ENCODE results near the gene C11orf98. TPM values are rescaled to one million over a fixed set of nuclear protein-coding genes. Genes with fewer than 3 reads are reported as not detected.

The C11orf98 gene
- total RNA-seq, 1 experiment from 2014 or later, result 154 TPM

DNA sequence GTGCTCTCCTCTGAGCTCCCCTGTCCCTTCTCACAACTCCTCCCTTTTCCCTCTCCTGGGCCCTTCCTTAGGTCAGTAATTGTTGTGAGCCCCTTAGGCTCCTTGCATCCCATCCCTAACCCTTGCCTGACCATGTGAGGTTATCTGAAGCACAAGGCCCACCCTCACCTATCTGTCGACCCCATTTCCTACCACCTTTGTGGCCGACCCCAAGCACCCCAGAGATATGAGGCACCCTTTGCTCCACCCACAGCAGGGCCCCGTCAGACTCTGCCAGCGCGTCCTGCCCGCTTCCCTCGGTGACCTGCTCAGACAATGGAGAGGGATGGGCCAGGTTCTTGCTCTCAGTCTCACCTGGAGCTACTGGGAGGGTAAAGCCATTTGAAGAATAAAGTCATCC lies 43.8 kb upstream of the C11orf98 start:
- H3K4me1 Mint-ChIP-seq, result peaks cover 42% of the 10 kb centered on the region

DNA sequence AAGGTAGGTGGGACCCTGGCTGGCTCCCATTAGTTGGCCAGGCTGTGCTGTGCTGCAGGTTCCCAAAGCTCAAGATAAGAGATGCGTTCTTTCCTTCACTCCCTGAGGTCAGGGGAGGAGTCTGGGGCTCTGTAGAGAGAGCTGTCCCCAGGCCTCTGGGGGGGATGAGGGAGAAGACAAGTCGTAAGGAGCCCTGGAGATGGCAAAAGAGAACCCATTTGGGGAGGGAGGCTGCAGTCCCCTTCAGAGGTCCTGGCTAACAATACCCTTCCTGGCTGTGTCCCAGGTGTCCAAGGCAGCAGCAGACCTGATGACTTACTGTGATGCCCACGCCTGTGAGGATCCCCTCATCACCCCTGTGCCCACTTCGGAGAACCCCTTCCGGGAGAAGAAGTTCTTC lies 43.4 kb upstream of the C11orf98 start:
- POLR2A ChIA-PET, result interaction anchor here (0.6 to 6.0 kb wide), 12 partner anchors 19 to 148 kb away, joined by 3 to 35 read pairs (median 8); partner anchors contain the start of genes C11orf98, CSKMT, EEF1G and HNRNPUL2
- CTCF ChIA-PET, result interaction anchor here (0.5 to 4.0 kb wide), 11 partner anchors 14 to 153 kb away, joined by 3 to 24 read pairs (median 5); partner anchors contain the start of genes LBHD1, TAF6L, TMEM179B and TUT1
- Mint-ChIP-seq H3K4me1 (peaks cover 39% of the 10 kb centered on the region), H3K27me3 (ENCODE audit: low read depth) (no peaks in the 10 kb centered on the region; the same call in 1 of the 2 replicates), H3K27ac (no peak overlapping the region), H3K9me3 (no peaks in the 10 kb centered on the region), H3K36me3 (peaks cover 31% of the 10 kb centered on the region), H3K4me3 (peak overlapping the region; percentile 92)
- DNase-seq (ENCODE audit: low spot score) (no peak), ATAC-seq (no peak)
- TF ChIP-seq, protein P1, sequence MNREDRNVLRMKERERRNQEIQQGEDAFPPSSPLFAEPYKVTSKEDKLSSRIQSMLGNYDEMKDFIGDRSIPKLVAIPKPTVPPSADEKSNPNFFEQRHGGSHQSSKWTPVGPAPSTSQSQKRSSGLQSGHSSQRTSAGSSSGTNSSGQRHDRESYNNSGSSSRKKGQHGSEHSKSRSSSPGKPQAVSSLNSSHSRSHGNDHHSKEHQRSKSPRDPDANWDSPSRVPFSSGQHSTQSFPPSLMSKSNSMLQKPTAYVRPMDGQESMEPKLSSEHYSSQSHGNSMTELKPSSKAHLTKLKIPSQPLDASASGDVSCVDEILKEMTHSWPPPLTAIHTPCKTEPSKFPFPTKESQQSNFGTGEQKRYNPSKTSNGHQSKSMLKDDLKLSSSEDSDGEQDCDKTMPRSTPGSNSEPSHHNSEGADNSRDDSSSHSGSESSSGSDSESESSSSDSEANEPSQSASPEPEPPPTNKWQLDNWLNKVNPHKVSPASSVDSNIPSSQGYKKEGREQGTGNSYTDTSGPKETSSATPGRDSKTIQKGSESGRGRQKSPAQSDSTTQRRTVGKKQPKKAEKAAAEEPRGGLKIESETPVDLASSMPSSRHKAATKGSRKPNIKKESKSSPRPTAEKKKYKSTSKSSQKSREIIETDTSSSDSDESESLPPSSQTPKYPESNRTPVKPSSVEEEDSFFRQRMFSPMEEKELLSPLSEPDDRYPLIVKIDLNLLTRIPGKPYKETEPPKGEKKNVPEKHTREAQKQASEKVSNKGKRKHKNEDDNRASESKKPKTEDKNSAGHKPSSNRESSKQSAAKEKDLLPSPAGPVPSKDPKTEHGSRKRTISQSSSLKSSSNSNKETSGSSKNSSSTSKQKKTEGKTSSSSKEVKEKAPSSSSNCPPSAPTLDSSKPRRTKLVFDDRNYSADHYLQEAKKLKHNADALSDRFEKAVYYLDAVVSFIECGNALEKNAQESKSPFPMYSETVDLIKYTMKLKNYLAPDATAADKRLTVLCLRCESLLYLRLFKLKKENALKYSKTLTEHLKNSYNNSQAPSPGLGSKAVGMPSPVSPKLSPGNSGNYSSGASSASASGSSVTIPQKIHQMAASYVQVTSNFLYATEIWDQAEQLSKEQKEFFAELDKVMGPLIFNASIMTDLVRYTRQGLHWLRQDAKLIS (CRISPR knock-in tag; IDR thresholded peaks at IDR 0.05; ENCODE audit: borderline replicate concordance), result no peak
- TF ChIP-seq TEAD4 (CRISPR knock-in tag; IDR thresholded peaks at IDR 0.05) (no peak), HMGA2 (CRISPR knock-in tag; IDR thresholded peaks at IDR 0.05) (no peak), SMAD3 (CRISPR knock-in tag; IDR thresholded peaks at IDR 0.05; ENCODE audit: borderline replicate concordance) (no peak), FOXP1 (CRISPR knock-in tag; IDR thresholded peaks at IDR 0.05; ENCODE audit: borderline replicate concordance) (no peak), ZNF121 (CRISPR knock-in tag; IDR thresholded peaks at IDR 0.05) (no peak), NR1H2 (CRISPR knock-in tag; IDR thresholded peaks at IDR 0.05) (no peak), TP53 (CRISPR knock-in tag; IDR thresholded peaks at IDR 0.05) (no peak), KAT7 (CRISPR knock-in tag; IDR thresholded peaks at IDR 0.05; ENCODE audit: borderline replicate concordance) (no peak)
- TF ChIP-seq, protein P2, sequence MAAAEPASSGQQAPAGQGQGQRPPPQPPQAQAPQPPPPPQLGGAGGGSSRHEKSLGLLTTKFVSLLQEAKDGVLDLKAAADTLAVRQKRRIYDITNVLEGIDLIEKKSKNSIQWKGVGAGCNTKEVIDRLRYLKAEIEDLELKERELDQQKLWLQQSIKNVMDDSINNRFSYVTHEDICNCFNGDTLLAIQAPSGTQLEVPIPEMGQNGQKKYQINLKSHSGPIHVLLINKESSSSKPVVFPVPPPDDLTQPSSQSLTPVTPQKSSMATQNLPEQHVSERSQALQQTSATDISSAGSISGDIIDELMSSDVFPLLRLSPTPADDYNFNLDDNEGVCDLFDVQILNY (CRISPR knock-in tag; IDR thresholded peaks at IDR 0.05), result no peak
- TF ChIP-seq, protein P3, sequence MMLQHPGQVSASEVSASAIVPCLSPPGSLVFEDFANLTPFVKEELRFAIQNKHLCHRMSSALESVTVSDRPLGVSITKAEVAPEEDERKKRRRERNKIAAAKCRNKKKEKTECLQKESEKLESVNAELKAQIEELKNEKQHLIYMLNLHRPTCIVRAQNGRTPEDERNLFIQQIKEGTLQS (CRISPR knock-in tag; conservative IDR thresholded peaks at IDR 0.05), result no peak
- TF ChIP-seq, protein P4, sequence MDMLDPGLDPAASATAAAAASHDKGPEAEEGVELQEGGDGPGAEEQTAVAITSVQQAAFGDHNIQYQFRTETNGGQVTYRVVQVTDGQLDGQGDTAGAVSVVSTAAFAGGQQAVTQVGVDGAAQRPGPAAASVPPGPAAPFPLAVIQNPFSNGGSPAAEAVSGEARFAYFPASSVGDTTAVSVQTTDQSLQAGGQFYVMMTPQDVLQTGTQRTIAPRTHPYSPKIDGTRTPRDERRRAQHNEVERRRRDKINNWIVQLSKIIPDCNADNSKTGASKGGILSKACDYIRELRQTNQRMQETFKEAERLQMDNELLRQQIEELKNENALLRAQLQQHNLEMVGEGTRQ (CRISPR knock-in tag; IDR thresholded peaks at IDR 0.05), result no peak
- TF ChIP-seq, protein P5, sequence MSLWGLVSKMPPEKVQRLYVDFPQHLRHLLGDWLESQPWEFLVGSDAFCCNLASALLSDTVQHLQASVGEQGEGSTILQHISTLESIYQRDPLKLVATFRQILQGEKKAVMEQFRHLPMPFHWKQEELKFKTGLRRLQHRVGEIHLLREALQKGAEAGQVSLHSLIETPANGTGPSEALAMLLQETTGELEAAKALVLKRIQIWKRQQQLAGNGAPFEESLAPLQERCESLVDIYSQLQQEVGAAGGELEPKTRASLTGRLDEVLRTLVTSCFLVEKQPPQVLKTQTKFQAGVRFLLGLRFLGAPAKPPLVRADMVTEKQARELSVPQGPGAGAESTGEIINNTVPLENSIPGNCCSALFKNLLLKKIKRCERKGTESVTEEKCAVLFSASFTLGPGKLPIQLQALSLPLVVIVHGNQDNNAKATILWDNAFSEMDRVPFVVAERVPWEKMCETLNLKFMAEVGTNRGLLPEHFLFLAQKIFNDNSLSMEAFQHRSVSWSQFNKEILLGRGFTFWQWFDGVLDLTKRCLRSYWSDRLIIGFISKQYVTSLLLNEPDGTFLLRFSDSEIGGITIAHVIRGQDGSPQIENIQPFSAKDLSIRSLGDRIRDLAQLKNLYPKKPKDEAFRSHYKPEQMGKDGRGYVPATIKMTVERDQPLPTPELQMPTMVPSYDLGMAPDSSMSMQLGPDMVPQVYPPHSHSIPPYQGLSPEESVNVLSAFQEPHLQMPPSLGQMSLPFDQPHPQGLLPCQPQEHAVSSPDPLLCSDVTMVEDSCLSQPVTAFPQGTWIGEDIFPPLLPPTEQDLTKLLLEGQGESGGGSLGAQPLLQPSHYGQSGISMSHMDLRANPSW (CRISPR knock-in tag; conservative IDR thresholded peaks at IDR 0.05; ENCODE audit: low read depth), result no peak
- TF ChIP-seq, protein P6, sequence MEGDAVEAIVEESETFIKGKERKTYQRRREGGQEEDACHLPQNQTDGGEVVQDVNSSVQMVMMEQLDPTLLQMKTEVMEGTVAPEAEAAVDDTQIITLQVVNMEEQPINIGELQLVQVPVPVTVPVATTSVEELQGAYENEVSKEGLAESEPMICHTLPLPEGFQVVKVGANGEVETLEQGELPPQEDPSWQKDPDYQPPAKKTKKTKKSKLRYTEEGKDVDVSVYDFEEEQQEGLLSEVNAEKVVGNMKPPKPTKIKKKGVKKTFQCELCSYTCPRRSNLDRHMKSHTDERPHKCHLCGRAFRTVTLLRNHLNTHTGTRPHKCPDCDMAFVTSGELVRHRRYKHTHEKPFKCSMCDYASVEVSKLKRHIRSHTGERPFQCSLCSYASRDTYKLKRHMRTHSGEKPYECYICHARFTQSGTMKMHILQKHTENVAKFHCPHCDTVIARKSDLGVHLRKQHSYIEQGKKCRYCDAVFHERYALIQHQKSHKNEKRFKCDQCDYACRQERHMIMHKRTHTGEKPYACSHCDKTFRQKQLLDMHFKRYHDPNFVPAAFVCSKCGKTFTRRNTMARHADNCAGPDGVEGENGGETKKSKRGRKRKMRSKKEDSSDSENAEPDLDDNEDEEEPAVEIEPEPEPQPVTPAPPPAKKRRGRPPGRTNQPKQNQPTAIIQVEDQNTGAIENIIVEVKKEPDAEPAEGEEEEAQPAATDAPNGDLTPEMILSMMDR (IDR thresholded peaks at IDR 0.05), result no peak

More for the DNA sequence above, 43.8 kb upstream of the C11orf98 start:
- H3K4me3 Mint-ChIP-seq, result peak overlapping the region; percentile 92
- TF ChIP-seq, protein P7, sequence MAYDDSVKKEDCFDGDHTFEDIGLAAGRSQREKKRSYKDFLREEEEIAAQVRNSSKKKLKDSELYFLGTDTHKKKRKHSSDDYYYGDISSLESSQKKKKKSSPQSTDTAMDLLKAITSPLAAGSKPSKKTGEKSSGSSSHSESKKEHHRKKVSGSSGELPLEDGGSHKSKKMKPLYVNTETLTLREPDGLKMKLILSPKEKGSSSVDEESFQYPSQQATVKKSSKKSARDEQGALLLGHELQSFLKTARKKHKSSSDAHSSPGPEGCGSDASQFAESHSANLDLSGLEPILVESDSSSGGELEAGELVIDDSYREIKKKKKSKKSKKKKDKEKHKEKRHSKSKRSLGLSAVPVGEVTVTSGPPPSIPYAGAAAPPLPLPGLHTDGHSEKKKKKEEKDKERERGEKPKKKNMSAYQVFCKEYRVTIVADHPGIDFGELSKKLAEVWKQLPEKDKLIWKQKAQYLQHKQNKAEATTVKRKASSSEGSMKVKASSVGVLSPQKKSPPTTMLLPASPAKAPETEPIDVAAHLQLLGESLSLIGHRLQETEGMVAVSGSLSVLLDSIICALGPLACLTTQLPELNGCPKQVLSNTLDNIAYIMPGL (CRISPR knock-in tag; IDR thresholded peaks at IDR 0.05), result no peak
- ATAC-seq (peak; percentile 4), DNase-seq (ENCODE audit: low spot score) (peak; percentile 45)
- CTCF ChIA-PET, result interaction anchor here (0.5 to 4.0 kb wide), 13 partner anchors 14 to 284 kb away, joined by 3 to 24 read pairs (median 3); partner anchors contain the start of genes C11orf98, CSKMT, HNRNPUL2 and TAF6L
- H3K36me3 Mint-ChIP-seq, result peaks cover 34% of the 10 kb centered on the region
- H3K27ac Mint-ChIP-seq, result peak overlapping the region; percentile 94
- no peaks in the 10 kb centered on the region; the same call in 1 of the 2 replicates for H3K27me3 Mint-ChIP-seq (ENCODE audit: low read depth)
- no peaks in the 10 kb centered on the region for H3K9me3 Mint-ChIP-seq
- POLR2A ChIA-PET, result interaction anchor here (0.6 to 6.0 kb wide), 14 partner anchors 18 to 148 kb away, joined by 3 to 35 read pairs (median 6); partner anchors contain the start of genes C11orf98, CSKMT, EEF1G and HNRNPUL2

All from WTC11 (cell line).